IMR-90 (cell line): Measurements from ENCODE around the gene TNFRSF1B. TPM values are rescaled to one million over a fixed set of nuclear protein-coding genes. Genes with fewer than 3 reads are reported as not detected.

Experiments used
- ATAC-seq: fragments of 200-7000 bp; cut with Tn5 transposase; 2 replicates; pipeline ENCODE4 v1.9.1; 2020; ENCODE audit warnings: low read depth, mild to moderate bottlenecking, moderate library complexity
- BruUV-seq: library from RNA; stranded (reverse); fragments of 400-500 nt; replicated peaks from 2 replicates; lab custom pipeline; 2021; lab: Mats Ljungman, UMichigan
- CTCF ChIA-PET: fragments of 300-600 bp; formaldehyde crosslinking; extraction: SDS; loops from one replicate; lab custom pipeline; 2021; ENCODE audit warnings: antibody characterized with exemption; lab: Yijun Ruan, JAX
- POLR2A ChIA-PET: fragments of 300-600 bp; sonication (Branson Sonifier 250); formaldehyde crosslinking; loops from one replicate; lab custom pipeline; 2022; ENCODE audit warnings: antibody characterized with exemption; ENCODE audit not compliant: unreplicated experiment; lab: Charles Lee
- DNase-seq: peaks from one replicate; pipeline ENCODE4 v3.0.0; 2013
- H2AFZ ChIP-seq: replicated peaks from 2 replicates; pipeline ENCODE3; 2013; ENCODE audit warnings: low read length, mild to moderate bottlenecking; ENCODE audit not compliant: poor library complexity
- H2AK5ac ChIP-seq: 2 replicates; pipeline ENCODE4 v1.6.1; 2013; ENCODE audit warnings: low read depth, low read length, inconsistent platforms
- H2AK9ac ChIP-seq: replicated peaks from 2 replicates; pipeline ENCODE3; 2013; ENCODE audit warnings: mild to moderate bottlenecking, low read depth, low read length, moderate library complexity; ENCODE audit not compliant: poor library complexity
- H2BK120ac ChIP-seq: 2 replicates; pipeline ENCODE4 v1.6.1; 2013; ENCODE audit warnings: low read depth, low read length, inconsistent platforms
- H2BK15ac ChIP-seq: 3 replicates; pipeline ENCODE4 v1.6.1; 2013; ENCODE audit warnings: low read depth, low read length, inconsistent platforms
- H2BK20ac ChIP-seq: 2 replicates; pipeline ENCODE4 v1.6.1; 2013; ENCODE audit warnings: low read depth, mild to moderate bottlenecking, inconsistent platforms, low read length, moderate library complexity
- H2BK5ac ChIP-seq: 2 replicates; pipeline ENCODE4 v1.6.1; 2013; ENCODE audit warnings: mild to moderate bottlenecking, low read depth, low read length, inconsistent platforms; ENCODE audit not compliant: poor library complexity, severe bottlenecking
- H3K14ac ChIP-seq: replicated peaks from 2 replicates; pipeline ENCODE4 v1.6.1; 2013; ENCODE audit warnings: low read depth, low read length, inconsistent platforms
- H3K18ac ChIP-seq: 2 replicates; pipeline ENCODE4 v1.6.1; 2013; ENCODE audit warnings: low read depth, low read length, control low read depth
- H3K23ac ChIP-seq: 2 replicates; pipeline ENCODE4 v1.6.1; 2013; ENCODE audit warnings: low read depth, low read length, inconsistent platforms
- H3K27ac ChIP-seq: 2 replicates; pipeline ENCODE4 v1.5.1; 2013; ENCODE audit warnings: mild to moderate bottlenecking, control low read depth, low read length; ENCODE audit not compliant: insufficient read depth
- H3K27me3 ChIP-seq: 2 replicates; pipeline ENCODE4 v1.6.1; 2013; ENCODE audit warnings: low read length; ENCODE audit not compliant: control insufficient read depth, insufficient read depth
- H3K36me3 ChIP-seq: 2 replicates; pipeline ENCODE4 v1.6.1; 2013; ENCODE audit warnings: low read length, mixed read lengths; ENCODE audit not compliant: control insufficient read depth, insufficient read depth
- H3K4ac ChIP-seq: 2 replicates; pipeline ENCODE4 v1.6.1; 2013; ENCODE audit warnings: low read depth, low read length, inconsistent platforms
- H3K4me1 ChIP-seq: 2 replicates; pipeline ENCODE4 v1.6.1; 2013; ENCODE audit warnings: low read length, mixed read lengths; ENCODE audit not compliant: control insufficient read depth, insufficient read depth
- H3K4me2 ChIP-seq: 2 replicates; pipeline ENCODE4 v1.6.1; 2013; ENCODE audit warnings: low read depth, mild to moderate bottlenecking, control low read depth, low read length, moderate library complexity
- H3K4me3 ChIP-seq: 2 replicates; pipeline ENCODE4 v1.5.1; 2013; ENCODE audit warnings: low read depth, mild to moderate bottlenecking, control low read depth, low read length, moderate library complexity; ENCODE audit not compliant: insufficient read depth
- H3K56ac ChIP-seq: 2 replicates; pipeline ENCODE4 v1.6.1; 2013; ENCODE audit warnings: low read length, inconsistent platforms; ENCODE audit not compliant: insufficient read depth; ENCODE audit errors: extremely low read depth
- H3K79me1 ChIP-seq, 2 experiments: 2 replicates each; pipeline ENCODE4 v1.6.1; 2013; ENCODE audit warnings: low read length in 2 of 2, inconsistent platforms in 1 of 2, low read depth in 1 of 2
- H3K9ac ChIP-seq: 2 replicates; pipeline ENCODE4 v1.6.1; 2013; ENCODE audit warnings: low read depth, low read length, control low read depth
- H3K9me1 ChIP-seq: 2 replicates; pipeline ENCODE4 v1.6.1; 2013; ENCODE audit warnings: low read length, inconsistent platforms; ENCODE audit not compliant: insufficient read depth
- H3K9me3 ChIP-seq: 2 replicates; pipeline ENCODE4 v1.6.1; 2013; ENCODE audit warnings: low read length; ENCODE audit not compliant: control insufficient read depth, insufficient read depth
- H4K20me1 ChIP-seq: 2 replicates; pipeline ENCODE4 v1.6.1; 2013; ENCODE audit warnings: low read length, inconsistent platforms; ENCODE audit not compliant: insufficient read depth
- H4K5ac ChIP-seq: 2 replicates; pipeline ENCODE4 v1.6.1; 2013; ENCODE audit warnings: mild to moderate bottlenecking, low read depth, low read length, control low read depth
- H4K8ac ChIP-seq, 2 experiments: 2 replicates each; pipeline ENCODE4 v1.6.1; 2013; ENCODE audit warnings: low read depth in 2 of 2, low read length in 2 of 2, control low read depth in 1 of 2, inconsistent platforms in 1 of 2
- H4K91ac ChIP-seq: 2 replicates; pipeline ENCODE4 v1.6.1; 2013; ENCODE audit warnings: low read depth, low read length, inconsistent platforms; ENCODE audit not compliant: insufficient read depth
- BHLHE40 ChIP-seq: fragments of 150-350 bp; IDR thresholded peaks from 2 replicates; pipeline ENCODE4 v1.6.1; 2016; ENCODE audit warnings: mild to moderate bottlenecking, low read depth, low read length
- CTCF ChIP-seq: conservative IDR thresholded peaks from 2 replicates; pipeline ENCODE4 v1.5.1; 2012; ENCODE audit warnings: mild to moderate bottlenecking, low read depth, low read length, improper control_type of control experiment
- MAFK ChIP-seq: IDR thresholded peaks from 2 replicates; pipeline ENCODE4 v1.6.1; 2012; ENCODE audit warnings: low read depth, low read length, improper control_type of control experiment
- NFE2L2 ChIP-seq: fragments of 150-350 bp; IDR thresholded peaks from 2 replicates; pipeline ENCODE4 v1.6.1; 2016; ENCODE audit warnings: low read depth, mild to moderate bottlenecking, low read length
- RCOR1 ChIP-seq: IDR thresholded peaks from 2 replicates; pipeline ENCODE4 v1.6.1; 2012; ENCODE audit warnings: mild to moderate bottlenecking, low read length, improper control_type of control experiment; ENCODE audit not compliant: insufficient replicate concordance
- WGBS, 2 experiments: methylation state at CpG; one replicate each; pipeline versions ENCODE4 v1.1.5 to v1.1.7; 2013; ENCODE audit warnings: missing lambda C conversion rate in 2 of 2; ENCODE audit not compliant: insufficient read length in 1 of 2; ENCODE audit errors: extremely low coverage in 2 of 2; 5-methylcytosine and 5-hydroxymethylcytosine counted together
- dilution Hi-C: fragments of 300-500 bp; cut with HindIII; formaldehyde crosslinking; loops from one replicate; pipeline ENCODE4 v1.14.3; 2018; ENCODE audit warnings: low sequenced_read_pairs; ENCODE audit not compliant: unreplicated experiment
- in situ Hi-C: fragments of 300-500 bp; cut with MboI; formaldehyde crosslinking; loops from 3 replicates; pipeline ENCODE4 v1.14.3; 2019; ENCODE audit warnings: low sequenced_read_pairs, inconsistent platforms, mixed read lengths
- intact Hi-C: fragments of 100-400 bp; cut with micrococcal nuclease; formaldehyde crosslinking; loops from 2 replicates; pipeline ENCODE4 v1.10.0; 2022
- polyA plus RNA-seq, 3 experiments: library from polyadenylated mRNA; depleted of rRNA; stranded (reverse); fragments of >200 nt; gene quantifications; 2 replicates each; pipeline ENCODE4 v1.2.3, GENCODE V29; 2012; ENCODE audit warnings: low replicate concordance in 1 of 3
- total RNA-seq: library from RNA; depleted of rRNA; stranded (reverse); fragments of >200 nt; gene quantifications from 2 replicates; pipeline ENCODE4 v1.2.3, GENCODE V29; 2012

Gene TNFRSF1B
- total and polyA plus RNA-seq, 2 of the 4 experiments (the other 2 are of a cell fraction) = 4.3 to 8.9 TPM

DNA sequence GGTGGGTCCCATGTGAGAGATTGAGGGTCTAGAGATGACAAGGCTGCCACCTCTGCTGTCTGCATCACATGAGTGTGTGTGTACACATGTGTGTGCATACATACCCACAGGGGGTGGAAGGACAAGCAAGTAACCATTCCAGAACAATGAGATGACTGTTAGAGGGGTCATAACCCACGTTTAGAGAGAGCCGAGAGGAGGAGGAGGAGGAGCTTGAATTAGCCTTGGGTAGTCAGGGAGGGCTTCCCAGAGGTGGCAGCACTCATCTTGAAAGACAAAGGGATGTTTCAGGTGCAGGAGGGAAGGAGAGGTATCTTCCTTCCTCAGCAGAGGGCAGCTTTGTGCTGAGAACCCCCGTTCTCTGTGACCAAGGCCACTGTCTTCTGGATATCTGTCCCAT lies 21.3 kb downstream of the TNFRSF1B start:
- H4K8ac ChIP-seq = no peak overlapping the region
- H3K36me3 ChIP-seq = peaks cover 13% of the 10 kb centered on the region
- peaks cover 27% of the 10 kb centered on the region for H3K4me1 ChIP-seq
- BruUV-seq = no TSS peak
- H4K5ac ChIP-seq = no peak overlapping the region
- no peaks in the 10 kb centered on the region for H4K20me1 ChIP-seq
- no peak overlapping the region for H3K4me2 ChIP-seq
- ChIA-PET POLR2A (interaction anchor here (0.6 kb wide), 1 partner anchor 88 kb away, joined by 12 read pairs; no protein-coding TSS in a partner anchor), CTCF (interaction anchor here (2.6 kb wide), 1 partner anchor 64 kb away, joined by 10 read pairs; no protein-coding TSS in a partner anchor)
- peak overlapping the region; percentile 26 for H2AFZ ChIP-seq
- H2BK15ac ChIP-seq = no peak overlapping the region
- no peaks in the 10 kb centered on the region for H3K9me3 ChIP-seq
- H3K27ac ChIP-seq = no peak overlapping the region
- WGBS, 2 experiments = 64% methylated on average over 2 of the region's 3 CpGs; no CpG with 5 or more reads in 1 of the 2 experiments
- H2BK120ac ChIP-seq = no peak overlapping the region
- H3K14ac ChIP-seq = no peak overlapping the region
- no peak overlapping the region for H3K9ac ChIP-seq
- H3K56ac ChIP-seq = no peak overlapping the region
- H3K18ac ChIP-seq = no peak overlapping the region
- ATAC-seq = no peak
- in situ Hi-C loops = no loop called here
- H3K27me3 ChIP-seq = no peaks in the 10 kb centered on the region
- H3K9me1 ChIP-seq = no peaks in the 10 kb centered on the region
- H3K4ac ChIP-seq = no peak overlapping the region
- H4K91ac ChIP-seq = no peak overlapping the region
- H2BK5ac ChIP-seq = no peak overlapping the region
- no peak overlapping the region; the same call in 1 of the 2 replicates for H3K23ac ChIP-seq
- DNase-seq = peak; percentile 30
- dilution Hi-C loops = no loop called here
- intact Hi-C loops = no loop called here
- H2BK20ac ChIP-seq = no peak overlapping the region
- H3K4me3 ChIP-seq = no peak overlapping the region
- 0 out of 2 replicates have a peak overlapping the region, but pooled peaks have one; percentile 27 for H2AK5ac ChIP-seq
- H2AK9ac ChIP-seq = no peak overlapping the region
- TF ChIP-seq MAFK (no peak), CTCF (no peak), NFE2L2 (no peak), BHLHE40 (no peak), RCOR1 (no peak)
- peaks cover 0 to 4% of the 10 kb centered on the region in 2 experiments; a peak in 3 of 4 replicates for H3K79me1 ChIP-seq
